HG03159 (cell line): ENCODE data around the gene RAB13.

Experiments
- ATAC-seq: cut with Tn5 transposase; IDR thresholded peaks from one replicate; pipeline ENCODE4 v1.9.1; 2021; ENCODE audit warnings: mild to moderate bottlenecking, moderate library complexity; ENCODE audit not compliant: unreplicated experiment

The RAB13 gene

DNA sequence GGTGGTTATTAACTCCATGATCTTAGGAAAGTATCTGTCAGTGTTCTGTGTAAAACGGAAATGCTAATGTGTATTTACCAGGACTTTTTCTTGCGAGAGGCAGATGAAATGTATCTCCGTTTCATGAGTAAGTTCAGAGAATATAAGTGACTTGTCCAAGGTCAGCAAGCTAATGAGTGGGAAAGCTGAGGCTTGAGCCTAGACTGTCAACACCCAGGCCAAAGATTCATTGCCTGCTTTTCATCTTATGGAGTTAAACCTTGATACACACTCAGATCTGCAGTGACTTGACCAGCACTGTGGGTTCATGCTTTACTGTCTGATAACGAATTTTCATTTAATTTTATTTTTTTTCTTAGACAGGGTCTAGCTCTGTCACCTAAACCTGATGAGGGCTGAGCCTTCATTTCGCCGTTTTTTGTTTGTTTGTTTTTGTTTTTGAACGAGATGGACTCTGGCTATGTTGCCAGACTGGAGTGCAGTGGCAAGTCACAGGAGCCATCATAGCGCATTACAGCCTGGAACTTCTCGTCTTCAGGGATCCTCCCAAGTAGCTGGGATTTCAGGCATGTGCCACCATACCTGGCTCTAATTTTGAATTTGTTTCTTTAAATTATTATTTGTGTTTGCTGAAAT, 7.7 kb downstream of the RAB13 start:
- ATAC-seq, result no peak

DNA sequence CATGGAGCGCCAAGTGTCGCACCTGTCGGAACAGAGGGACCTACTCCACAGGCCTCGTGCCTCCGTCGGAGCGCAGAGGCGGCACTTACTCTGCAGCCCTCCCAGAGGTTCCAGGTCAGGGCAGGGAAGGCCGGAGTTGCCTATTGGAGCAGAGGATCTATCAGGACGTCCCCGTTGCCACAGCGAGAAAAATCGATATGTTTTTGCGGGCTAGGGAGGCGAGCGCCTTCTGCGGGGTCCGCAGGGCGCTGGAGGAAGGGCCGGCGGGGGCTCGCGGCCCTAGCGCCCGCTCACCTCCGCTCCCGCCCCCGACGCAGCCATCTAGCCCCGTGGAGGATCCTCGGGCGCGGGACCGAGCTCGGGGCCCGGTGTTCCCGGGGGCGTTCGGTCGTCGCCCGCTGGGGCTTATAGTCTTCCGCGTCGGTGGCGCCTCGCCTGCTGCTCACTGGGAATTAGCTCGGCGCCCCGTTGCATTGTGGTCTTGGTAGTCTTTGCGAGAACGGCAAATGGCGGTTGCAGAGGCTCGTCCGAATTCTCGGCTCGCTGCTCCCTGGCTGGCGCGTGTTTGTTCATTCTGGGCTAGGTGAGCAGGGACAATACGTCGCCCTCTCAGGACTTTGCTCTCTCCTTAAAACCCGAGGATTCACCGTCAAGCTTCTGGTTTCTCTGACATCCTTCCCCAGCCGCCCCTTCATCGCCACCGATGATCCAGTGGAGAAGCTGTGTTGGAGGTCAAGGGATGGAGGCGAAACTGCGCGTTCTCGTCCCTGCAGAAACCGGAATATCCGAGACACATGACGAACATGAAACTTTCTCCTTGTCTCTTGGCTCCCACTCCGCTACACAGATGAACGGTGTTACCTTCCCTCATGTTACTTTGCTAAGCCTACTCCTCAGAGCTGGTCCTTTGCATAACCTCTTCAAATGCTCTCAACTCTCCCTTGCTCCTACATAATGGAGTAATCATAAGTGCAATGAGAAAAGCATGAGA, 8.6 kb downstream of the RAB13 start, which contains the start of gene JTB:
TSS of gene JTB (minus strand) at position 425 of the 991 bp plus-strand sequence. CDS start at position 3, 422 bp downstream.
- peak; percentile 77 for ATAC-seq

DNA sequence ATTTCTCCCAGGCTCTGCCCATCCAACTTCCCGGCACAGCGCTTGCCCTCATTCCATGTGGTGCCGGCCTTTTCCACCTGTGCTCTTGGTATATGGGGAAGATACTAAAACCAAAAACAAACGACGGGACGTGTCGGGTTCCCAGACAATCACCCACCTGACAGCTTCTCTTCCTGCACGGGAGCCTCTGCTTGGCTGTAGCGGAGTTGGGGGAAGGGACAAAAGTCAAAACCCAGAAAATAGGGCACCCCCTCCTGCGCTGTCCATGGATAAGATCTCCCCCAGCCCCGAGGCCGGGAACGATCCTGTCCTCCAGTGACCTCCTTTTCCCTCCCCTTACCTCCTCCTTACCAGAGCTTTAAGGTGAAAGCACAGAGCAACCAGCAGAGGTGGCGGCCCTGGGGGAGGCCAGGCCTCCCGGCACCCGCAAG, 9.3 kb downstream of the RAB13 start:
- ATAC-seq, result no peak

DNA sequence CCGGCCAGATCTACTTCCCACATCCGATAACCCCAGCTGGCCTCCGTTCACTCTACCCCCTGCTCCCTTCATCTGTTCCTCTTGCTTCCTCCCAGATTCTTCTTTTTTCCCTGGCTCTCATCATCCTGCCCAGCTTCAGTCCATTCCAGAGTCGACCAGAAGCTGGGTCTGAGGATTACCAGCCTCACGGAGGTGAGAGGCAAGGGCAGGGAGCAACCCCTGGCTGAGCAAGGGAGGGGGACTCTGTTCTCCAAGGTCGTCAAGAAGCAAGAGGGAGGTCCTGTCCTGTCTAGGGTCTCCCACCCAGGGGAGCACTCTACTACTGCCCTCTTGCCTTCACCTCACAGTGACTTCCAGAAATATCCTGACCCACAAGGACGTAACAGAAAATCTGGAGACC, 12.6 kb downstream of the RAB13 start:
- no peak for ATAC-seq

DNA sequence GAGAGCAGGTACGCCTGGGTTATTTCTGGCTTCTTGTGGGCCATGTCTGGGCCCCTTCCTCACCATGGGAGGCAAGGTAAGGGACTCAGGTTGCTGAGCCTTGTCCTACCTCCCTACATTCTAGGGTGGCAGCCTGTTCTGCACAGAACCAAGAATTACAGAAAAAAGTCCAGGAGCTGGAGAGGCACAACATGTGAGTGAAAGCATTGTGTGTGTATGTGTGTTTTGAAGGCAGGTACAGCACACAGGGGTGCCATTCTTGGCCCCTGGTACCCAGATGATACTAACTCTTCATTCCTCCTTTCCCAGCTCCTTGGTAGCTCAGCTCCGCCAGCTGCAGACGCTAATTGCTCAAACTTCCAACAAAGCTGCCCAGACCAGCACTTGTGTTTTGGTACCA, 13.1 kb downstream of the RAB13 start:
- ATAC-seq, result no peak

DNA sequence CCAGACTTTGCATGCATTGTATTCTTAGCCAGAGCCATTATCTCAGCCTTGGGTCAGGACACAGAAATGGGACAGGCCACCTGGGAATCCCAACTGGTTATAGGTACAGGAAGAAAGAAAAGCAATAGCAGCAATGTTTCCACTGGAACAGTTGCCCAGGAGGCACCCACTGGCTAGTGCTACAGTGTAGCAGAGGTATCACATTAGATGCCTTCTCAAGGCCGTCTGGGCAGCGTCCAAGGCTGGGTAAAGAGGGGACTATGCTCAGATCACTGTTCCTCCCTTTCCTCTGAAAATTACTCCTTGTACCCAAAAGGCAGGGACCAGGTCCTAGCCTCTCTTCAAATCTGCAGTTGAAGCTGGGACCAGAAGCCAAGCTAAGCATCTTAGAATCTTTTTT, 15.8 kb downstream of the RAB13 start:
- no peak for ATAC-seq

DNA sequence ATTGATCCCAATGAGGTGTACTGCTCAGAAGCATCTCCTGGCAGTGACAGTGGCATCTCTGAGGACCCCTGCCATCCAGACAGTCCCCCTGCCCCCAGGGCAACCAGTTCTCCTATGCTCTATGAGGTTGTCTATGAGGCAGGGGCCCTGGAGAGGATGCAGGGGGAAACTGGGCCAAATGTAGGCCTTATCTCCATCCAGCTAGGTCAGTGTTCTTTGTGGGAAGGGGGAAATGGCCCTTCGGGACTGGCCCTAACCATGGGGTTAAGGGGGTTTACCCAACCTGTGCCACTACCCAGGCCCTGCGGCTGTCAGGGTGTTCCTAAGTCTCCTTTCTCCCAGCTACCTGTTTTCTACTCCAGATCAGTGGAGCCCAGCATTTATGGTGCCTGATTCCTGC, 17.2 kb downstream of the RAB13 start:
- no peak for ATAC-seq

DNA sequence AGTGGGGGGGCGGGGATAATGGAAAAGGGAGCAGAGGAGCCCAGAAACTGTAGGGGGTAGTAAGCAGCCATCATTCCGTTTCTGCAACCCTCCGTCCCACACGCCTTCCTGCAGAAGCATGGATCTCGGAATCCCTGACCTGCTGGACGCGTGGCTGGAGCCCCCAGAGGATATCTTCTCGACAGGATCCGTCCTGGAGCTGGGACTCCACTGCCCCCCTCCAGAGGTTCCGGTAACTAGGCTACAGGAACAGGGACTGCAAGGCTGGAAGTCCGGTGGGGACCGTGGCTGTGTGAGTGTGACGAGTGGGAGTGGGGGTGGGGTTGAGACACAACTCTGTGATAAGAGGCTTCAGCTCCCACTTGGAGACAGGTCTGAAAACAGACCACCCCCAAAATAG, 17.7 kb downstream of the RAB13 start:
- ATAC-seq, result no peak

DNA sequence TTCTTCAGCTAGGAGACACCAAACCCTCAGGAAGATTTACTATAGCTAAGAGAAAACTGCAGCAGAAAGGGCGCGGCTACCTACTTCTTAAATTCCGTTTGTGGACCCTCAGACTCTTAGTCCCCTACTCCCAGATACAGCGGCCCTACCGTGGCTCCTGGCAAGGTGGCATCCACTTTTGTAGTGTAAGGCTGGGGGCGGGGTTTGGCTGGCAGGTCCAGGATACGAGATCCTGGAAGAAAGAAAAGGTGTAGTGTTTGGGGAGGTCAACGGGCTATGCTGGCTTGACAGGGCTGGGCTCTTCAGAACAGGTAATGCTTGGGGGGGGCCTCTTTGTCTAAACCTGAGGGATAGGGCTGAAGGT, 18.2 kb downstream of the RAB13 start:
- ATAC-seq, result no peak

DNA sequence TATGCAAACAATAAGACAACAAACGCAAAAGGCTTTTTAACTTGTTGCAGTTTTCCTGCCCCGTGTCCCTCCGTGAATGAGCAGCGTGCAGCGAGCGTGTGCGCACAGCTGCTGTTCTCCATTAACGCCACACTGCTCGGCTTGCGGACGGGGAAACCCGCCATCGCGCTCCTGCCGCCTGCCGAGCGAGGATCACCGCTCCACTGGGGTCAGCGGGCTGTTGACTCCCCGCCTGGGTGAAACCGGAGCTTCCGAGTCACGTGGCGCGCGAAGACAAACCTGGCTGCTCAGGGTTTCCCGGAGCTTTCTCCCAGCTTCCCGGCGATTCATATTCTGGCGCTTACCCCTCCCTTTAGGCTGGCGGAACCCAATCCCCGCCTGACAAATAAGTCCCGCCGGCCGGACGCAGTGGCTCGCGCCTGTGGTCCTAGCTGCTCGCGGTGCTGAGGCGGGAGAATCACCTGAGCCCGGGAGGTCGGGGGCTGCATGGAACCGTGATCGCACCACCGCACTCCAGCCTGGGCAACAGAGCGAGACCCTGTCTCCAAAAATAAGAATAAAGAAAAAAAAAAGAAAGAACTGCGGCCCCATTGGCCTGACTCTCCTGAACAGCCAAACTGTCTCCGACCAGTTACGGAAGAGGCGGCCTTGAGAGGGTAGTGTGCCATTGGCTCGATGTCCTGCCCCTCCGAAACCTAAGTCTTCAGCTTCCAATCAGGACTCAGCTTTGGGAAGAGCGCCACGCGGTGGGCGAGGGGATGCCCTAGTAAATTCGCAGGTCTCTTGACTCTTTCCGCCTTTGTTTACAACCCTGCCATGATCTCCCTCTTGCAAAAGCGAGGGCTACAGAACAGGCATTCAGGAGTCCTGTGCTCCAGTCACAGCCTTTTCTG, 18.8 kb downstream of the RAB13 start, which contains the start of gene CREB3L4:
TSS of gene CREB3L4 (plus strand) at position 796 of the 893 bp plus-strand sequence. CDS start 624 bp downstream, outside the sequence.
- peak; percentile 67 for ATAC-seq

DNA sequence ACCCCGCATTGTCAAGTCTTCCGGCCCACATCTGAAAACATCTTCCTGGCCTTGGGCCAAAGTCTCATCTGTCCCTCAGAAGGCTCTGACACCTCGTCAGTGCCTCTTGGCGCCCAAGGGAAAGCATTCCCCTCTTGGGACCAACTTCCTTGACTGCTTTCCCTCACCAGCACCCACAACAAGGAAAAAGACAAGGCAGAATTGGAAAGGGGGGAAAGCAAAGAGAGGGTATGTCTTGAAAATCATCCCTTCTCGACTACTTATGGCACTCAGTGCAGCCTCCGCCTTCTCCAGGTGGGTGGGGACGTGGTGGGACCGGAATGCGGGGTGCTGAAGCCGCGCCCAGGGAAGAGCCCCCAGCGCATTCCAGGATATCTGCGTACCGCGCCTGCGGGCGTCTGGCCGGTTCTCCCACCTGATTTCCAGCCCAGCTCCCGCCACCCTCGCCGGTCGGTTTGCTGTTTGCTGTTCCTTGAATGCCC, 22.2 kb downstream of the RAB13 start:
- peak; percentile 3 for ATAC-seq

DNA sequence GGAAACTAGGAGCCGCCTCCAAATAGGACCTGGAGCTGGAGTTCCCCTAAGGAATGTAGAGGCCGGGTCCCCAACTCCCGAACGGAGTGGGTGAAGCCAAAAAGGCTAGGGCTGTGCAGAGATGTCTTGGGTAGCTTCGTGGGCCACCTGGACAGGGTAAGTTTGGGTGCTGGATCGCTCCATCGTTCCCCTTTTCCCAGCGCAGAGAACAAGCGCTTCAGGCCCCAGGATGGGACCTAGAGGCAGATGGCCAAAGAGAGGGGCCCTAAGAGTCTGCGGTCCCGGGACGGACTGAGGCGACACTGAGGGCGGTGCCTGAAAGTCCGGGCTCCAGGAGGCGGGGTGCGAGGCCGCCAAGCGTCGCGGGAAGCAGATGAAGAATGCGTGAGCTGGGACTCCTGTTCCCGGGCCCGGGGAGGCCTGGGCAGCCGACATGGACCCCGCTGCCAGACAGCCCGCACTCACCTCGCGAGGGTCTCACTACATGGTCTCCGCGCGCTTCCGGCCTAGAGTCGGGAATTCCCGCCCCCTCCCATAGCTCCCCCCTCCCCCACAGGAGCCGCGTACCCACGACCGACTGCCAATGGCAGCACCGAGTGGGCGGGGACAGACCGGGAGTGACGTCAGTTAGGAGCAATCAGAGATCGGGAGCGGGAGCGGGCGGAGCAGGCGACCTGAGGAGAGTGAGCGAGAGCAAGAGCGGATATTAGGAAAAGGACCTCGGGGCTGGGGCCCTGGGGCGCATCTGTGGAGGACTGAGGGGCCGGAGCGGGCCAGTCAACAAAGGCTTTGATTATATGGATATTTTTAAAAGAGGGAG, 22.9 kb downstream of the RAB13 start, which contains the start of gene SLC39A1:
TSS of gene SLC39A1 (minus strand) at position 508 of the 820 bp plus-strand sequence. CDS start 822 bp downstream, outside the sequence.
- ATAC-seq, result peak; percentile 42

DNA sequence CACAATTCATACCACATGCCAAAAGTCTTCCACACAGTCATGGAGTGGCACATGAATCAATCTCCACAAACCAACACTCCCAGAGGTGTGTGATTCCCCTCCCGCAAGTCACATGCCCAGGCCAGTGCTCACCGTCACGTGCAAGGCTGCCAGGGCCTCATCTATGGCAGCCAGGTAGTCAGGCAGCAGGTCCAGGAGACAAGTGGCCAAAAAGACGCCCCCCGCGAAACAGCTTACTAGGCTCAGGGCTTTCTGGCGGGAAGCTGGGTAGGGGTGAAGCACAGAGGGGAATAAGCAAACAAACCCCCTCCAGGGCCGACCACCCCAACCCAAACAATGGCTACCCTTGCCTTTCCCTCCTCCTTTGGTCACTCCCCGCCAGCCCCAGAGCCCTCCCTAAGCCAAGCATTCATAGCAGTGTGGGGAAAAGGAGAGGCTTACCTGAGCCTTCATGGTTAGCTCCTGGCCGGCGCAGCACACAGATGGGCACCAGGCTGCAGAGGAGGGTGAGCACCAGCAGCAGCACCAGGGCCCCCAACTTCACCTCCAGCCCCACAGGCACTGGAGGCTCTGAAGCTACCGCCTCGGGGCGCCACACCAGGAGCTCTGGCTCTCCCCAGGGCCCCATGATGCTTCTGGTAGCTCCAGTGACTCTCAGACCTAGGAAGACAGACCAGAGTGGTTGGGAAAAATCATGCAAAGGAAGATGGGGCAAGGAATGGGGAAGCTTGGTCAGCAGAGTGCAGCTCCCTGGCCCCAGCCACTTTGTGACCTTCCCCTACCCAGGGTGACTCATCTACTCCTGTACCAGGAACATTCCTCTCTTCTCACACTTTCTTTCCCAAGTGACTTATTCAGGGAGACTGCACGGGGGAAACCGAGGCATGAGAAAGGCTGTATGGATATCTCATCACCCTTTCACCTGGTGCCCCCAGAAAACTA, 23.8 kb downstream of the RAB13 start:
- no peak for ATAC-seq

DNA sequence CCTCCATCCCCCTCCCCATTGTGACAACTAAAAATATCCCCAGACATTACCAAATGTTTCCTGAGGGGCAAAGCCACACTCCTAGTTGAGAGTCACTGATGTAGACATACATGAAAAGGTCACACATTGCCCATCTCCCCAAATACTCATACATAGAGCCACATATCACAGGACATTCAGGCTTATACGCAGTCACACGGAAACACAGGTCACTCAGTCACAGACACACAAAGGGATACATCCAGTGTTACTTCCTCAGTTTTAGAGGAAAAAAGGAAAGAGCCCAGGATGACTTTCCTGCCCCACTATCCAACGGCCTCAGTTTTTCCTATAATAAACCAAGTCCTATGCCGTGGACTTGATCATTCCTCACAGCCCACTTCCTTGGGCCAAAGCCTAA, 24.7 kb downstream of the RAB13 start:
- ATAC-seq, result no peak

DNA sequence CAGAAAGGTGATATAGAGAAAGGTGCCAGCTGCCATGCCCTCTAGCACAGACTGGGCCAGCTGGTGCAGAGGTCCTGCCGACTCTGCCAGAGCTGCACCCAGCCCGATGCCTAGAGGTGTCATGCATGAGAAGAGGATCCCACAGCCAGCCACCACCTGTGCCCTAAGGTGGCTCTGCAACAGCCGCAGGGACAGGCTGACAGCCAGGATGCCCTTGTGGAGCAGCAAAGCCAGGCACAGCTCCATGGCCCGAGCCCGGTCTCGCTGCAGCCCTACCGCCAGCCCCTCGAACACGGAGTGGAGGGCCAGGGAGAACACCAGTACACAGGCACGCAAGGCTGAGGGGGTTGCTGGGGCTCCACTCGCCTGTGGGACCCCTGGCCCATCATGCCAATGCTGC, 25.9 kb downstream of the RAB13 start:
- ATAC-seq, result no peak

DNA sequence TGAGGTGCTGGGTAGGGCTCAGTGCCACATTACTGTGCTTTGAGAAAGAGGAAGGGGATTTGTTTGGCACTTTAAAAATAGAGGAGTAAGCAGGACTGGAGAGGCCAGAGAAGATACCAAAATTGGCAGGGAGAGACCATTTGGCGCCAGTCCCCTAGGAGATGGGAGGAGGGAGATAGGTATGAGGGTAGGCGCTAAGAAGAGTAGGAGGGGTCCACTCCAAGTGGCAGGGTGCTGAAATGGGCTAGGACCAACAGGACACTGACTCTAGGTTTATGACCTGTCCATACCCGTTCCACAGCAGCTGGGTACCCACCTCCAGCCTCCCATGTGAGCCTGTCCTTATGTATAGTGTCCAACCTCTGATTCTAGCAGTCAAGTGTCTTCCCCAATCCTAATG, 26.7 kb downstream of the RAB13 start:
- no peak for ATAC-seq

DNA sequence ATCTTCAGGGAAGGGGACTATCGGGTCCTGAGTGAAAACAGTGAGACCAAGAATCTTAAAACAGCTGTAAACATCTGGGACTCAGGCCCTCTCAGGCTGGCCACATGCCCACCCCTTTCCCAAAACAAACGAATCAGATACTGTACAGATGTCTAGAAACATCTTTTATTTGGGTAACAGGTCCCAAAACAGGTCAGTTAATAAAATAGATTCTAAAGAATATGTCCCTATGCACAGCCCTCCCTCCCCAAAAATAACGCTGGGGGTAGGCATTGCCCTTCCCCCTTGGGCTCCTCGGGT, 27.2 kb downstream of the RAB13 start:
- ATAC-seq, result no peak

DNA sequence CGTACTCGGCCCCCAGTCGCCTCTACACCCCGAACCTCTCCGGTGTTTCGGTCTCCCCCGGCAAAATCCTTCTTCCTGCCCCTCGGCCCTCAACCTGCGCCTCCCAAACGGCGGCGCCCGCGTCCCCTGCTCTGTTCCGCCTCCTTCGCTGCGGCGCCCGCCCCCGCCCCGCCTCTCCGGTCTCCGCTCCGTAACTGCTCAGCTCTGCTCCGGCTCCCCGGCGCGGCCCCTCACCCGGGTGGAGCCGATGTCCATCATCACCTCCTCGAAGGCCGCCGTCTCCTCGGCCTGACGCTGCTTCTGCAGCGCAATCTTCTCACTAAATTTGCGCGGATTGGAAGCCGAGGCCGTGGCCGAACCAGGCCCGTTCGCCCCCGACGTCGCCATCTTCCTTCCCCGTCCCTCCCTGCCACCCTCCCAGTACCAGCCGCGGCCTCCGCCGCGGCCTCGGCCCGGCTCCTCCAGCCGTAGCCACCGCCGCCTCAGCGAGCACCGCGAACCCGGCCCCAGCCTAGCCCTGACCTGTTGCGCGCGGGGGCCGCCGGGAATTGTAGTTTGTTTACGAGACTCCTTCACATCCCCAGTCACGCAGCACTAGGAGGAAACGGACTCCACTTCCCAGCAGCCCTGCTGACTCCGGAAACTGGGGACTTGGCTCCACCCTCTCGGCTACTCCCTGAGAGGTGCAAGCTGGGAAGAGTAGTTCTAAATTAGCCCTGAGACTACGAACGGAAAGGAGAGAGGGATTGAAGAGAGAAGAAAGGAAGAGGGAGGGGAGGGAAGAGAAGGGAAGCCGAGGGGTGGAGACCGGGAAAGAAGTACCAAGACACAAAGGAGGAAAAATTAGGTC, 27.8 kb downstream of the RAB13 start, which contains the start of gene CRTC2:
TSS of gene CRTC2 (minus strand) at position 502 of the 850 bp plus-strand sequence. CDS start at position 387, 115 bp downstream.
- peak; percentile 80 for ATAC-seq
